ENCODE measurements around the gene FLAD1.
A peak's percentile ranks its signal among the peaks of the same experiment; 100 is the strongest.

Gene FLAD1

GRCh38 chr1:155002464-155003226 lies 19.5 kb downstream of the FLAD1 start, which contains the start of gene ZBTB7B:
TSS of gene ZBTB7B (plus strand) at chr1:155002802. CDS start at chr1:155014661, 11,859 bp downstream.
- peak in 25 of 56 donors; percentile 22 to 87 (median 63) for DNase-seq

DNA sequence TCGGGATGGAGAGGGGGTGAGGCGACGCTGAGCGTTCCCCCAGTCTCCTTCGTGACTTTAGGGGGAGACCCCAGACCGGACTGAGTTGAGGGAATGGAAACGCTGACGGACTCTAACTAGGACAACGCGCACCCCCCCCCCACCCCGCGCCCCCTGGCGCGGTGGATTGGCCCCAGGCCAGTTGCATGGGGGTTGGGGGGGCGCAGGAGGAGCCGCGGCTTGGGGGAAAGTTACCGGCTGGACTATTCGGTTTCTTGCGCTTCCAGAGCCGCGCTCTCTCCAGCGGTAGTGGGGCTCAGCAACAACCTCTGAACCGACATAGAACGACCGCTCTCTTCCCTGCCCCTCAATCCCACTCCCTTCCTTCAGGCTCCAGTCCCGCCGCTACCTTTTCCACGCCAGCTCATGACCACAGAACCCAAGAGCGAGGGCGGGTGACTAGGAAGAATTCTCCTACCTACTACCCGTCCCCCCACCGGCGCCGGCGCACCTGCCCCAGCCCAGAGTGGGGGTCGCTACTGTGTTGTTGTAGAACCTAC lies 20.2 kb downstream of the FLAD1 start:
- peak in 26 of 56 donors; percentile 29 to 73 (median 48) for DNase-seq

GRCh38 chr1:155003766-155004351 lies 20.7 kb downstream of the FLAD1 start:
- peak in 44 of 56 donors; percentile 17 to 81 (median 53) for DNase-seq

- peak in 17 of 56 donors; percentile 24 to 71 (median 49) for DNase-seq
Observed at GRCh38 chr1:155004352-155005075, 21.4 kb downstream of the FLAD1 start.

DNA sequence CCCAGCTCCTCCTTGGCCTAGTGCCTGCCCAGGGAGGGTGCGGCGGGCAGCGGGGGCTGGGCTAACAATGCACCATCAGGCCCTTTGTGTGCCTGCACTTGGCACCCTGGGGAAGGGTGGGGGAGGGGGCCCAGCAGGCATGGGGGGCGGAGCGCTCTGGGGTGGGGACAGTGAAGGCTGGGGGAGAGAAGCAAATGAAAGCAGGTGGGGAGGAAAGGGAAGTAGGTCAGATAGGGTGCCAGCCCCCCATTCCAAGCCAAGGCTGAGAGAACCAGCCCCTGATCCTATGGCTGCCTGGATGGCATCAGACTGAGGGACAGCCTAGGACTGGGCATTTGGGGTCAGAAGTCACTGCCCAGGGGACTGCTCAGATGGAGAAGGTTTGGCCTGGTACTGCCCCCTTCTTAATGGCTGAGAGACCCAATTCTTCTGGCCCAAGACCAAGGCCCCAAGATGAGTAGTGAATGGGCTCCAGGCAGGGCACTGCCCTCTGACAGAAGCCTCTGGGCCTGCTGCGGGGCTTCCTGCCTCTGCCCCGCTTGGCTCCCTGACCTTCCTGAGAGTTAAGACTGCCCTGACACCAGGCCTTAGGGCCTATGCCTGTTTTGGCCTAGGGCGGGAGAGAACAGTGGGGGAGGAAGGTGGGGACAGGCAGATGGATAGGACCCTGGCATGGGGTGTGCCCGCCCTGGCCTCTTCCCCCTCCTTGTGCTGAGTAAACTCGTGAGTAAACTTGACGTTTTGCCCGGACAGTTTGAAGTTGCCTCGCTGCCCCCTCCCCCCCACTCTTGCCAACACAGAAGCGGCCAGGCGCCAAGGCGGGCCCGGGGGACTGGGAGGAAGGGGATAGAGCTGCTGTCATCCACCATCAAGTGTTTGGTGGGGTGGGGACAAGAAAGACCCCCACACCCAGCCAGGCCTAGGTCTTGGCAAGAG lies 22.2 kb downstream of the FLAD1 start:
- DNase-seq = peak in 52 of 56 donors; percentile 24 to 89 (median 67)

GRCh38 chr1:155006601-155007101 lies 23.5 kb downstream of the FLAD1 start:
- DNase-seq = peak in 18 of 56 donors; percentile 10 to 57 (median 33)

DNA sequence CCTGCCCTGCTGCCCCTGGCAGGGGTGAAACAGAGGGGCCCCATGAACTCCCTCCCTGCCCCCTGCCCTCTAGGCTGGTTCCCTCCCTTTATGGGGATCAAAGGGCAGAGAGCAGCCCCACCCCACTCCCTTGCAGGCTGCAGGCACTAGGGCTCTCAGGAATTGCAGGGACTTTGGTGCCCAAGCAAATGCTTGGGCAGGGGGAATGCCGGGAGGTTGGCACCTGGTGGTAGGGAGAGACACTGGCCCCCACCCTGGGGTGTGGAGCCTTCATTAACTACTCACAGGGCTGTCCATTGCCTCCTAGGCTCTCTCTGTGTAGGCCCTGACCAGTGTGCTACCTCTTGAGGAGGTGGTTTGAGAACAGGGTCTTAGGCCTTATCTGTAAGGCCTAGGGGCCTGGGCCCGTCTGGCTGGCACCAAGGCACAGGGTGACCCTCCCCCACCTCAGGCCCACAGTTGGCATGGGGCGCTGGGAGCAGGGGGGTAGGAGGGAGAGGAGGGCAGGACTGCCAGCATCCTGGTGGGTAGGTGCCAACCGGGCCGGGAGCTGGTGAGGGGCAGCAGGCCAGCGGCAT lies 24.2 kb downstream of the FLAD1 start:
- peak in 44 of 56 donors; percentile 14 to 79 (median 40) for DNase-seq

DNA sequence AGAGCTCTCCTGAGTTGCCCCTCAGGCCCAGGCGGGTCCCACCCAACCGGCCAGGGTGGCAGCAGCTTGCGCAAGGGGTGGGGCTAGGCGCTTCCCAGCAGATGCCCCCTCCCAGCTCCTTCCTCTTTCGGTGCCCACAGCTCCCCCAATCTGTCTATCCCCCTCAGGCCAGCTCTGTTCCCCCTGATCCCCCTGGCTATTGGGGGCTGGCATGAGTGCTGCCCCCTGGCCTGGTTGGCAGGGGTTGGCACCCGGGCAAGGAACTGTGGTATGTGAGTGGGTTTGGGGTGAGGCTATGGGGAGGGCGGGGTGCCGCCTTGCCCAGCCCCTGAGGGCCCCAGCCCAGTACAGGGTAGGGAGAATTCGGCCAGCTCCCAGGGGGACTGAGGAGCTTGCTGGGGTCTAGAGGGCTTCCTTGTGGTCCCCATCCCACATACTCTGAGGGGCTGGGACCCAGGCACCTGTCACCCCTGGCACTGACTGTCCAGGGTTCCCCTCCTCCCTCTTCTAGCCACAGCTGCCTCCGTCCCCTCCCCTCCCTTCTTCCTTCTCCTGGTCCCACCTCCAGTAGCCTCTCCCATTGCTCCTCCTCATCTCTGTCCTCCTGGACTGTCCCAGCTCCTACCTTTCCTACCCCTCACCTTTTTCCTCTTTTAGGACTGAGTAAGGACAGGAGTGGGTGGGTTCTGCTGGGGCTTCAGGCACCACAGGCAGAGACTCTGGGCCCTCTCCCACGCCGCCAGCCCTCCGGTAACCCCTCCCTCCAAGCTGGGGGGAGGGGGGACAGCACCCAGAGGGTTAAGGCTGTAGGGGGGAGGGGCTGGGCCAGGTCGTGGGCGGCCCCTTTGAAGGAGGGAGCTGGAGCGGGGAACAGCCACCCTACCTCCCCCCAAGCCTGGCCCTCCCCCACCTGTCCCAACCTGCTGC lies 25.1 kb downstream of the FLAD1 start:
- DNase-seq = peak in 6 of 56 donors; percentile 23 to 54 (median 34)

DNA sequence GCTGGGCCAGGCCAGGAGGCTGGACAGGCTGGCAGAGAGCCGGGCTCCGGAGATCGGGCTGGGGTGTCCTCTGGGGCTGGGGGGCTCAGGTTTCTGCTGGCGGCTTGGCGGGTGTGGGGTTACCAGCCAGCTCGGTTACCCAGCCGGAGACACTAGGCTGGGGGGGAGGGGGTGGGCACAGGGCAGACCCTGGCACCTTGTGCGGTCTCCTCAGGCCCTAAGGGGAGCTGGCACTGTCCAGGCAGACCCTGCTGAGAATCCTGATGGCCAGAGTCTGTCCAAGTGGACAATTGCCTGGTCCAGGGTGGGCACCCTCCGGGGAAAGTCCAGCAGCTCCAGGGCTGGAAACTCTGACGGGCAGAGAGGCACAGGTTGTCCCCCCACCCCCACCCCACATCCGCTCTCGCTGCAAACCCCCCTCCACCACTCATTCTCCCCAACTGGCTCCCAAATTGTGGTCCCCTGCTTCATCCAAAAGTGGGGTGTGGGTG lies 26.1 kb downstream of the FLAD1 start:
- DNase-seq = no peak

DNA sequence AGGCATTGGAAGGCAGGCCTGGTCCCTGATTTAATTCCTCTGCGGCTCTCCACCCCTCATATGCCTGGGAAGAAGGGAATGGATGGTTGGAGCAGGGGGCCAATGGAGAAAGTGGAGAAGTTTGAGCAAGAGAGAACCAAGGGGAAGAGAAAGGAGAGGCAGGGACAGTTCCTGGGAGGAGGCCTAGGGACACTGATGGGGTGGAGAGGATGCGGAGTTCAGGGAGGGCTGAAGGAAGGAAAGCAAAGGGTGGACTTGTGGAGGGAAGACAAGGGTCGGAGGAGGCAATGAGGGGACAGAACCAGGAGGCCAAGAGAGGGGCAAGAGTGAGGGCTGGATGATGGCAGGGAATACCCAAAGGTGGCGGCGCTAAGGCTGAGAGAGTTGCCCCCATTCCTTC lies 26.6 kb downstream of the FLAD1 start:
- DNase-seq = no peak

DNA sequence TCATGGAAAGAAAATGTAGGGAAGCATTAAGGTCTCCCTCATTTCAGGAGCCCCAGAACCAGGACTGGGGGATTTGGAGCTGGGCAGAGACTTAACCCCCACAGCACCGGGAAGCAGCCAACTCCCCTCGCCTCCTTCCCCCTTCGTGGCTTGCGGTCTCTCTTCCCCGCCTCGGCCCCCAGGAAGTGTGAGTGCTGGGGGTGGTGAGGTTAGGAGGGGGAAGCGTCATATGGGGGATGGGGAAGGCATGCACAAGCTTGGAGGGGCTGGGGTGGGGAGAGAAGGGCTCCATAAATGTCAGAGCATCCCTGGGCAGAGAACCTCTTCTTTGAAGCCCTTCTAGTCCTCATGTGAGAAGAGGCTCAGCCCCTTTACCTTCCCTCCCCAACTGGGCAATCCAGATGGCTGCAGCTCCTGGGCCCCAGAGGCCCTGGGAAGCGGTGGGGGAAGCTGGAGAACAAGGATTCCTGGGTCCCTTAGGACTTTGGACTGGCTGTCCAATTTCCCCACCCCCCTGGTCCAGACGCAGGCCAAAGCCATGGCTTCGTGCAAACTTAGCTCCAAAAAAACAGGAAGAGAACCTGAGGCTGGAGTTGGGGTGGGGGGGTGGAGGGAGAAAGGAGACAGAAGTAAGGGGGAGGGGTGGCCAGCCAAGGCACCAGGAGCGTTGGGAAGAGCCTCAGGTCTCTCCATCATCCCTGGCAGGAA lies 27.2 kb downstream of the FLAD1 start:
- no peak for DNase-seq

- no peak for DNase-seq
Observed at GRCh38 chr1:155011004-155011416, 27.9 kb downstream of the FLAD1 start.

DNA sequence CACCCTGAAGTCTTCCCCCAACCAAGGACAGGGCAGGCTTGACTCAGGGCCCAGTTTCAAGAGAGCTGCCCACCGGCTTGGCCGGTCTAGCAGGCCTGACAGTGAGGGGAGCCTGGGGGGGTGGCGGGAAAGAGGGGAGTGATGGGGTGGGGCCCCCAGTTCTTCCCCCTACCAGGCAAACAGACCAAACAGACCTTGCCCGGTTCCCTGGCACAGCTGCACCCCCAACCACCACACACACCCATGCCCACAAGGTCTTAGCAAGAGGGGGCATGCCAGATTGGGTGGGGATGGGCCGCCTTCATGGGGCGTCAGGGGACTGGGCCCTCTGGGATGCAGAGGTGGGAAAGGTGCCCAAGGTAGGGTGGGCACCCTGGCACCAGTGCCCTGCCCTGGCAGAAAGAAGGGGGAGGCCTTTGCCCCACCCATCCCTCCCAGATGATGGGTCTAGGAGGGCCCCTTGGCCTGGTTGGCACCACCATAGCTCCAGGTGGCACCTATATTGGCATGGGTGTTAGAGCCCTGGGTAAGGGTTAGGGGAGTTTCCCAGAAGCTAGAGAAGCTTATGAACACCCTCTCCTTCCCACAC lies 28.4 kb downstream of the FLAD1 start:
- DNase-seq = no peak

DNA sequence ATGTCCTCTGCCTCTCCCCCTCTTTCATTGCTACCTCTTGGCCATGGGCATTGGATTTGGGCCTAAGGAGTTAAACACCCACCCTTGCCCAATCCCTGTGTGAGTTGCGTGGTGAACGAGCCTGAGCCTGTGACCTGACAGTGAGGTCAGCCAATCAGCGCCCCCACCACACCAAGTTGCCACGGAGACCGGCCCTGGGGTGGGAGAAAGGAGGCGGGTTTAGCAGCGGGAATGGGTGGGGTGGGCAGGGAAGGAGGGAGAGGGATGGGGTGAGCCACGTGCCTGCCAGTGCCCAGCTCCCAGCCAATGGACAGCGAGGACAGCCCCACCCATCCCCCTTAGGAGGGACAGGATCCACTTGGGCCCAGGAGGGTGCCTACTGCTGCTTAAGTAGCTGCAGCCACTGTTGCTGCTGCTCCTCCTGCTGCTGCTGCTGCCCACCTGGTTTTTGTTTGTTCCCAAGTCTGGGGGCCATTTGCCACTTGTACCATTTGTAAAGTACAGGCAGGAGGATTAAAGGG lies 28.9 kb downstream of the FLAD1 start:
- peak in 51 of 56 donors; percentile 38 to 91 (median 75) for DNase-seq

DNA sequence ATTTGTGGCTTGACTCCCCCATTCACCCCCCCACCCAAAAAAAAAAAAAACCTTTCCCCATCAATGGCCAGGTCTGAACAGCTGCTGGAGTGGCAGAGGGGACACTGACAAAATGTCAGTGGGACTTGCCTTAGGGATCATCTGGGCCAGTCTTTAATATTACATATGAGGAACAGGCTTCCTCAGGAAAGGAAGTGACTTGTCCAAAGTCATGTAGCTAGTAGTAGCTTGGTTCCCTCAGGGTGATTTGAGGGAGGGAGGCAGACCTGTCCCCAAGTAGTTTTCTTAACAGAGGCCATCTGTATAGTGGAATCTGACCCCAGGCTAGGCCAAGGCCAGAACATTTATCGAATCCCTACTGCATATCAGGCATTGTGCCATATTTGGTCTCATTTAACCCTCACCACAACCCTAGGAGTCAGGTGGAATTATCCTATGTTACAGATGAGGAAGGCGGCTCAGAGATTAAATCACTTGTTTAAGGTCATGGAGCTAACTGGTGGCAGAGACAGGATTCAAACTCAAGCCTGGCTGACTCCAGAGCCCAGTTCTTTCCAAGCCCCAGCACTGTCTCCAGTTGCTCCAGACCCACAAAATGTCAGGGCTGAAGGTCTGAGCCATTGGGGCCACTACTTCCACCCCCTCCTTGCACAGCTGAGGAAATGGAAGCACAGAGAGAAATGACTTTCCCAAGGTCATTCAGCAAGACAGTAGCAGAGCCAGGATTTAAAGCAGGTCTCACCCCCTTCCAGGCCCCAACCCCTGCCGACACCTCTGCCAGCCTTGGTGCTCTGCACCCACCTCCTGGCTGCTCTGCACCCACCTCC lies 29.8 kb downstream of the FLAD1 start:
- no peak for DNase-seq

DNA sequence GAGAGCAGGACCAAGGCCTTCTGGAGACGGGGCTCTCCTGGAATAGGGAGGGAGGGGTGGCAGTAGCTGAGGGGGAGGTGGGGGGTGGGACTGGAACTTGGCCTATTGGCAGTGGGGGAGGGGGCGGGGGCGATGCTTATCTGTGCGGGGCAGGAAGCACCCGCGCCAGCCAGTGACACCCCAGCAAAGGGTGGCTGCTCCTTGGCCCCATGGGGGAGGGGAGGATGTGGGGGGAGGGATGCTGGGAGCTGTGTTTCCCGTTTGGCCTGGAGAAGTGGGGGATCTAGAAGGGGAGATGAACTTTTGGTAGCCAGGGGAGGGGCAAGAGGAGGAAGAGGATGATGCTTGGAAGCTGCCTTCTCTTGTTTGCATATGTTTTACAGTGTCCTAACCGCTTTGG lies 30.5 kb downstream of the FLAD1 start:
- no peak for DNase-seq
